Measurements from ENCODE around the gene HUWE1.

Gene HUWE1

GRCh38 chrX:53587795-53588420 is 98.6 kb downstream of the HUWE1 start:
- Histone ChIP-seq H3K4me1 (ENCODE audit: control insufficient read depth, insufficient read depth, low read length, poor library complexity, severe bottlenecking) (no peaks in the 10 kb centered on the region), H3K27me3 (replicated peaks; ENCODE audit: control insufficient read depth, insufficient read depth, low read length, poor library complexity, severe bottlenecking) (no peaks in the 10 kb centered on the region), H3K36me3 (ENCODE audit: control insufficient read depth, insufficient read depth, low read length) (peaks cover 89% of the 10 kb centered on the region), H3K27ac (ENCODE audit: insufficient read depth, low read length, poor library complexity, severe bottlenecking) (no peak overlapping the region), H3K4me3 (ENCODE audit: insufficient read depth, low read depth, low read length, poor library complexity, severe bottlenecking) (no peak overlapping the region), H3K9me3 (ENCODE audit: control insufficient read depth, low read length) (no peaks in the 10 kb centered on the region)
- no peak for DNase-seq

- peaks cover 85% of the 10 kb centered on the region for H3K36me3 ChIP-seq (ENCODE audit: control insufficient read depth, insufficient read depth, low read length)
Measured at GRCh38 chrX:53584891-53585290, 101.6 kb downstream of the HUWE1 start.

DNA sequence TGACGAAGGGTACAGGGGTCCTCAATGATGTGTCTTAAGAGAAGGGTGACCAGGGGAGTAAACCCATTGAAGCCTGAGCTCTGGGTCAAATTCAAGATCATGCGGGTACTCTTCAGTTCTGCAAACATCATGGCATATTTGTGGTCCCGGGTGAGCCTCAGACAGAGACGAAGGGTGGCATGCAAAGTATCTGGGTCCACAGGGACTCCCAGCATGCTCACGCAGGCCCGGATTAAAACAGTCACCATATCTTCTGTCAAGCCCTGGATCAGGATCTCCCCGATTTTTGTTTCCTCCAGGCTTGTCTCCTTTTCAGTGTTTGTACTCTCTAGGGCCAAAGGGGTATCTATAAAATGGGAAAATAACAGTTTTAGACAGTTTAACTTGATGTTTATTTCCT is 102.9 kb downstream of the HUWE1 start:
- no peak for DNase-seq
- H3K36me3 ChIP-seq (ENCODE audit: control insufficient read depth, insufficient read depth, low read length) = peaks cover 73% of the 10 kb centered on the region
- H3K4me3 ChIP-seq (ENCODE audit: insufficient read depth, low read depth, low read length, poor library complexity, severe bottlenecking) = no peak overlapping the region
- H3K4me1 ChIP-seq (ENCODE audit: control insufficient read depth, insufficient read depth, low read length, poor library complexity, severe bottlenecking) = no peaks in the 10 kb centered on the region
- no peaks in the 10 kb centered on the region for H3K9me3 ChIP-seq (ENCODE audit: control insufficient read depth, low read length)
- no peak overlapping the region for H3K27ac ChIP-seq (ENCODE audit: insufficient read depth, low read length, poor library complexity, severe bottlenecking)
- no peaks in the 10 kb centered on the region for H3K27me3 ChIP-seq (replicated peaks; ENCODE audit: control insufficient read depth, insufficient read depth, low read length, poor library complexity, severe bottlenecking)

More at GRCh38 chrX:53584891-53585290, 101.6 kb downstream of the HUWE1 start:
- Histone ChIP-seq H3K27me3 (replicated peaks; ENCODE audit: control insufficient read depth, insufficient read depth, low read length, poor library complexity, severe bottlenecking) (no peaks in the 10 kb centered on the region), H3K9me3 (ENCODE audit: control insufficient read depth, low read length) (no peaks in the 10 kb centered on the region), H3K4me3 (ENCODE audit: insufficient read depth, low read depth, low read length, poor library complexity, severe bottlenecking) (no peak overlapping the region), H3K27ac (ENCODE audit: insufficient read depth, low read length, poor library complexity, severe bottlenecking) (no peak overlapping the region), H3K4me1 (ENCODE audit: control insufficient read depth, insufficient read depth, low read length, poor library complexity, severe bottlenecking) (no peaks in the 10 kb centered on the region)
- DNase-seq = no peak

DNA sequence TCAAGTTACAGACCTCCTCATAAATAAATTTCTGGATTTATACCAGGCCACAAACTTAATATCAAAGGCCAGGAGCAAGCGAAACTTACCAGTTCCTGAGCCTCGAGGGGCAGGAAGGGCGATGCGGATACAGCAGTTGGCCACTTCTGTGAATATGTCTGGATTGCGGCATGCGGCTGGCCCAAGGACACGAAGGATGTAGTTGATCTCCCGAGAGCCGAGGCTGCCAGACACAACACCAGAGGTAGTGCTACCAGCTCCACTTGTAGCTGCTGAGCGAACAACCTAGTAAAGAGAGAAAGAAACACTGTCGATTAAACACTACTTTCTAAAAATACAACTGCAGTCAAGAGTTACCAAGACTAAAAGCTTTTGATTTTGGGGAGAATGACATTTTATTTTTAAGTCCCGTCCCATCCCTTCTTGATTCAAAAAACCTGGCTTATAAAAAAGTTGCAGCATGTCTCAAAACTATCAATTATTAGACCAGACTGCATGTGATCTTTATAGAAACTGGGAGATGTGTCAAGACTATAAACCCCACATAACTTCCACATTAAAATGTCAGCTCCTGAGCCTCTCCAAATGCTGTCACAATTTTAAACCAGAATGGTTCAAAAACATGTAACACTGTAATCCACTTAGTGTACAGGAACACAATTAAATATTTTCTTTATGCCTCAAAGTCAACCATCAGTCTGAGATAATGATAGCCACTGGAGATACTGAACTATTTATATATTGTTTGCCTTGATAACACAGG is 105.6 kb downstream of the HUWE1 start:
- peaks cover 60% of the 10 kb centered on the region for H3K36me3 ChIP-seq (ENCODE audit: control insufficient read depth, insufficient read depth, low read length)
- no peaks in the 10 kb centered on the region for H3K4me1 ChIP-seq (ENCODE audit: control insufficient read depth, insufficient read depth, low read length, poor library complexity, severe bottlenecking)

GRCh38 chrX:53571494-53571893 is 115.0 kb downstream of the HUWE1 start:
- Histone ChIP-seq H3K9me3 (ENCODE audit: control insufficient read depth, low read length) (no peaks in the 10 kb centered on the region), H3K36me3 (ENCODE audit: control insufficient read depth, insufficient read depth, low read length) (peaks cover 62% of the 10 kb centered on the region), H3K4me3 (ENCODE audit: insufficient read depth, low read depth, low read length, poor library complexity, severe bottlenecking) (no peak overlapping the region), H3K4me1 (ENCODE audit: control insufficient read depth, insufficient read depth, low read length, poor library complexity, severe bottlenecking) (no peaks in the 10 kb centered on the region), H3K27ac (ENCODE audit: insufficient read depth, low read length, poor library complexity, severe bottlenecking) (no peak overlapping the region), H3K27me3 (replicated peaks; ENCODE audit: control insufficient read depth, insufficient read depth, low read length, poor library complexity, severe bottlenecking) (no peaks in the 10 kb centered on the region)
- DNase-seq = no peak

More for the DNA sequence above, 105.6 kb downstream of the HUWE1 start:
- H3K27me3 ChIP-seq (replicated peaks; ENCODE audit: control insufficient read depth, insufficient read depth, low read length, poor library complexity, severe bottlenecking) = no peaks in the 10 kb centered on the region
- no peak overlapping the region for H3K4me3 ChIP-seq (ENCODE audit: insufficient read depth, low read depth, low read length, poor library complexity, severe bottlenecking)
- H3K9me3 ChIP-seq (ENCODE audit: control insufficient read depth, low read length) = no peaks in the 10 kb centered on the region
- DNase-seq = no peak
- H3K27ac ChIP-seq (ENCODE audit: insufficient read depth, low read length, poor library complexity, severe bottlenecking) = no peak overlapping the region

GRCh38 chrX:53563324-53563723 is 123.2 kb downstream of the HUWE1 start:
- Histone ChIP-seq H3K36me3 (ENCODE audit: control insufficient read depth, insufficient read depth, low read length) (peaks cover 71% of the 10 kb centered on the region), H3K27ac (ENCODE audit: insufficient read depth, low read length, poor library complexity, severe bottlenecking) (no peak overlapping the region), H3K4me3 (ENCODE audit: insufficient read depth, low read depth, low read length, poor library complexity, severe bottlenecking) (no peak overlapping the region), H3K27me3 (replicated peaks; ENCODE audit: control insufficient read depth, insufficient read depth, low read length, poor library complexity, severe bottlenecking) (no peaks in the 10 kb centered on the region), H3K9me3 (ENCODE audit: control insufficient read depth, low read length) (no peaks in the 10 kb centered on the region), H3K4me1 (ENCODE audit: control insufficient read depth, insufficient read depth, low read length, poor library complexity, severe bottlenecking) (no peaks in the 10 kb centered on the region)
- DNase-seq = no peak

DNA sequence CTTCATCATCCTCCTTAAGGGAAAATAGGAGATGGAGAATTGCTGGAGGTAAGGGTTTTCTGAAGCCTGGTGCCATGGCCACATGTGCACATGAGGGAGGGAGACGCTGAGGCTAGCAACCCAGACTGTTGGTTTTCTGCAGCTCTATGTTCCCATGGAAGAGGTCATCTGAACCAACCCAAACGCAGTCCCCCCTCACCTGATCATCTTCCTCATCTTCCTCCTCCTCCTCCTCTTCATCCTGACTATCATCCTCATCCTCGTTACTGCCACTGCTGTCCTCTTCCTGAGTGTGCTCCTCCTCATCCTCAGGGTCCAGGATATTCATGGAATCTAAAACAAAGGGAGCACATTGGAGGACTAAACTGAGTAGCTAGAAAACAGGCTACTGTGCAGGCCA is 124.6 kb downstream of the HUWE1 start:
- Histone ChIP-seq H3K4me1 (ENCODE audit: control insufficient read depth, insufficient read depth, low read length, poor library complexity, severe bottlenecking) (no peaks in the 10 kb centered on the region), H3K9me3 (ENCODE audit: control insufficient read depth, low read length) (no peaks in the 10 kb centered on the region), H3K27me3 (replicated peaks; ENCODE audit: control insufficient read depth, insufficient read depth, low read length, poor library complexity, severe bottlenecking) (no peaks in the 10 kb centered on the region), H3K36me3 (ENCODE audit: control insufficient read depth, insufficient read depth, low read length) (peaks cover 77% of the 10 kb centered on the region), H3K27ac (ENCODE audit: insufficient read depth, low read length, poor library complexity, severe bottlenecking) (no peak overlapping the region), H3K4me3 (ENCODE audit: insufficient read depth, low read depth, low read length, poor library complexity, severe bottlenecking) (no peak overlapping the region)
- DNase-seq = no peak

DNA sequence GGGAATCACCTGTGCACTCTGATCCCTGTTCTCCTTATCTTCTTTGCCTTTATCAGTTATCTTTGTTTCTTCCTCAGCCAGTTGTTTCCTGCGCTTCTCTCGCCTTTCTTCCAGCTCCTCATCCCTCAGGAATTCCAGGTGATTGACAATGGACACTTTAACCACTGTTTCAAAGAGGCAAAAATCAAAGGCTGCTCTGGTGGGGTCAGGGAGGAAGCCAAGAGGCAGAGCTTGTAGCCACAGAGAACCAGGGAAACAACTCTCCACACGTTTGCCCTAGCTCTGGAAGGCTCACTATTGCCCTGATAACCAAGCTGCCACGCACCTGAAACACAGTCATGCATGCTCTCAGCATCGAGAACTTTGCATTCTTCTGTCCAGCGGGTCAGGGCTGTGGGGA is 127.9 kb downstream of the HUWE1 start:
- no peaks in the 10 kb centered on the region for H3K4me1 ChIP-seq (ENCODE audit: control insufficient read depth, insufficient read depth, low read length, poor library complexity, severe bottlenecking)
- DNase-seq = no peak
- no peak overlapping the region for H3K4me3 ChIP-seq (ENCODE audit: insufficient read depth, low read depth, low read length, poor library complexity, severe bottlenecking)
- H3K36me3 ChIP-seq (ENCODE audit: control insufficient read depth, insufficient read depth, low read length) = peaks cover 82% of the 10 kb centered on the region
- H3K27ac ChIP-seq (ENCODE audit: insufficient read depth, low read length, poor library complexity, severe bottlenecking) = no peak overlapping the region
- H3K27me3 ChIP-seq (replicated peaks; ENCODE audit: control insufficient read depth, insufficient read depth, low read length, poor library complexity, severe bottlenecking) = no peaks in the 10 kb centered on the region
- H3K9me3 ChIP-seq (ENCODE audit: control insufficient read depth, low read length) = no peaks in the 10 kb centered on the region

DNA sequence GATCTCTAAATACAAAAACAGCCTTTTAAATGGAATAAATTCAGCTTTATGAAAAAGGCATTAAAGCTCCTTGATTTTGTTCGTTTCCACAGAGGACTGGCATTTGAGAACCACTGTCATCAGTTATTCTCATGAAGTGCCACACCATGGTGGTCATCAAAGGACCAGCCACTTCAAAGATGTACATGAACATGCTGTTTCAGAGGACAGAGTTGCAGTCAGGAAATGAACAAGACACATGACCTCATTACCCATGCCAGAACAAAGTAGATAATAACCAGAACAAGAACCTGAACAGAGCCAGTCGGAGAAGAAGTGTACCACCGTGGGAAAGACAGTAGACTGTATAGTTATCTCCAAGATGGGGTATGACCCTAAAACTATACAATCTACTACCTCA is 129.7 kb downstream of the HUWE1 start:
- Histone ChIP-seq H3K4me3 (ENCODE audit: insufficient read depth, low read depth, low read length, poor library complexity, severe bottlenecking) (no peak overlapping the region), H3K36me3 (ENCODE audit: control insufficient read depth, insufficient read depth, low read length) (peaks cover 75% of the 10 kb centered on the region), H3K4me1 (ENCODE audit: control insufficient read depth, insufficient read depth, low read length, poor library complexity, severe bottlenecking) (no peaks in the 10 kb centered on the region), H3K27ac (ENCODE audit: insufficient read depth, low read length, poor library complexity, severe bottlenecking) (no peak overlapping the region), H3K9me3 (ENCODE audit: control insufficient read depth, low read length) (no peaks in the 10 kb centered on the region), H3K27me3 (replicated peaks; ENCODE audit: control insufficient read depth, insufficient read depth, low read length, poor library complexity, severe bottlenecking) (no peaks in the 10 kb centered on the region)
- no peak for DNase-seq

- no peak for DNase-seq
- H3K4me3 ChIP-seq (ENCODE audit: insufficient read depth, low read depth, low read length, poor library complexity, severe bottlenecking) = no peak overlapping the region
- peaks cover 70% of the 10 kb centered on the region for H3K36me3 ChIP-seq (ENCODE audit: control insufficient read depth, insufficient read depth, low read length)
- H3K9me3 ChIP-seq (ENCODE audit: control insufficient read depth, low read length) = no peaks in the 10 kb centered on the region
- no peak overlapping the region for H3K27ac ChIP-seq (ENCODE audit: insufficient read depth, low read length, poor library complexity, severe bottlenecking)
- H3K27me3 ChIP-seq (replicated peaks; ENCODE audit: control insufficient read depth, insufficient read depth, low read length, poor library complexity, severe bottlenecking) = no peaks in the 10 kb centered on the region
- no peaks in the 10 kb centered on the region for H3K4me1 ChIP-seq (ENCODE audit: control insufficient read depth, insufficient read depth, low read length, poor library complexity, severe bottlenecking)
Measured at GRCh38 chrX:53550756-53551463, 135.6 kb downstream of the HUWE1 start.

All from effector memory CD4-positive, alpha-beta T cell (primary cell).